Peyer's patch (tissue), 4 donors: ENCODE results near the gene CDA. TPM values are rescaled to one million over a fixed set of nuclear protein-coding genes. Genes with fewer than 3 reads are reported as not detected.

ENCODE experiments used
- DNase-seq, 3 donors: peaks; one replicate each; pipeline ENCODE4 v3.0.0-alpha.2; 2017 to 2019
- H3K27ac ChIP-seq, 4 donors: fragments of 200-600 bp; sonication (generic); one replicate each; pipeline ENCODE4 v1.5.1; 2016 to 2019
- H3K27me3 ChIP-seq, 2 donors: fragments of 200-600 bp; sonication (generic); one replicate each; pipeline ENCODE4 v1.5.1; 2019
- H3K36me3 ChIP-seq, 3 donors: fragments of 200-600 bp; sonication (generic); one replicate each; pipeline ENCODE4 v1.5.1; 2016 to 2019
- H3K4me1 ChIP-seq, 4 donors: fragments of 200-600 bp; sonication (generic); one replicate each; pipeline ENCODE4 v1.5.1; 2016 to 2019
- H3K4me3 ChIP-seq, 4 donors: fragments of 200-600 bp; sonication (generic); 1 replicate in 3 of 4; 2 replicates in 1 of 4; pipeline ENCODE4 v1.5.1; 2016 to 2019; ENCODE audit warnings: mild to moderate bottlenecking in 1 of 4
- H3K9me3 ChIP-seq, 4 donors: fragments of 200-600 bp; sonication (generic); one replicate each; pipeline ENCODE4 v1.5.1; 2016 to 2019; ENCODE audit warnings: mild to moderate bottlenecking in 1 of 4
- CTCF ChIP-seq, 6 experiments: fragments of 450-650 bp in 4 of 6; fragments of 200-600 bp in 2 of 6; sonication (generic) in 1 of 6; IDR thresholded peaks; one replicate each; pipeline ENCODE4 v1.5.1; 2017 to 2019; ENCODE audit warnings: antibody characterized with exemption in 6 of 6, mild to moderate bottlenecking in 3 of 6, moderate library complexity in 1 of 6
- POLR2A ChIP-seq, 2 donors: fragments of 450-650 bp; IDR thresholded peaks; one replicate each; pipeline ENCODE4 v1.5.1; 2017; ENCODE audit warnings: antibody characterized with exemption in 2 of 2, mild to moderate bottlenecking in 2 of 2, moderate library complexity in 2 of 2
- total RNA-seq, 4 donors: library from RNA; depleted of rRNA; stranded (reverse); fragments of >200 nt; gene quantifications; one replicate each; pipeline ENCODE4 v1.1.0, GENCODE V29; 2016

CDA gene
- total RNA-seq, 4 donors from 2014 or later: 33.9 to 47.1 (median 39.1) TPM; not detected in 1

GRCh38 chr1:20645414-20645813 lies 56.5 kb downstream of the CDA start:
- Histone ChIP-seq H3K27me3 (no peaks in the 10 kb centered on the region), H3K4me1 (no peaks in the 10 kb centered on the region), H3K9me3 (no peaks in the 10 kb centered on the region), H3K27ac (no peak overlapping the region), H3K36me3 (peaks cover 0 to 89% (median 0%) of the 10 kb centered on the region in 3 donors), H3K4me3 (no peak overlapping the region)
- DNase-seq: no peak
- TF ChIP-seq CTCF (IDR thresholded peaks at IDR 0.05) (no peak), POLR2A (IDR thresholded peaks at IDR 0.05) (no peak)

- Histone ChIP-seq H3K4me3 (no peak overlapping the region), H3K36me3 (peaks cover 0 to 89% (median 0%) of the 10 kb centered on the region in 3 donors), H3K27ac (no peak overlapping the region), H3K9me3 (no peaks in the 10 kb centered on the region), H3K27me3 (no peaks in the 10 kb centered on the region), H3K4me1 (no peaks in the 10 kb centered on the region)
- DNase-seq: no peak
- TF ChIP-seq CTCF (IDR thresholded peaks at IDR 0.05) (no peak), POLR2A (IDR thresholded peaks at IDR 0.05) (no peak)
These were observed 59.5 kb downstream of the CDA start for GRCh38 chr1:20648438-20648837.

GRCh38 chr1:20648946-20649345 lies 60.0 kb downstream of the CDA start:
- DNase-seq: no peak
- H3K4me1 ChIP-seq: no peaks in the 10 kb centered on the region
- no peak overlapping the region for H3K4me3 ChIP-seq
- H3K27me3 ChIP-seq: no peaks in the 10 kb centered on the region
- peaks cover 0 to 88% (median 0%) of the 10 kb centered on the region in 3 donors for H3K36me3 ChIP-seq
- no peak for TF ChIP-seq POLR2A (IDR thresholded peaks at IDR 0.05)
- H3K27ac ChIP-seq: no peak overlapping the region
- H3K9me3 ChIP-seq: no peaks in the 10 kb centered on the region

GRCh38 chr1:20652300-20652699 lies 63.4 kb downstream of the CDA start:
- Histone ChIP-seq H3K27ac (no peak overlapping the region), H3K4me1 (no peaks in the 10 kb centered on the region), H3K36me3 (peaks cover 0 to 97% (median 0%) of the 10 kb centered on the region in 3 donors), H3K4me3 (no peak overlapping the region), H3K9me3 (no peaks in the 10 kb centered on the region), H3K27me3 (no peaks in the 10 kb centered on the region)
- TF ChIP-seq CTCF (IDR thresholded peaks at IDR 0.05): no peak
- no peak for TF ChIP-seq POLR2A (IDR thresholded peaks at IDR 0.05)
- DNase-seq: no peak

GRCh38 chr1:20654104-20654690 lies 65.3 kb downstream of the CDA start:
- TF ChIP-seq POLR2A (IDR thresholded peaks at IDR 0.05): no peak
- TF ChIP-seq CTCF (IDR thresholded peaks at IDR 0.05): no peak
- peaks cover 0 to 91% (median 0%) of the 10 kb centered on the region in 3 donors for H3K36me3 ChIP-seq

GRCh38 chr1:20657024-20657423 lies 68.1 kb downstream of the CDA start:
- Histone ChIP-seq H3K9me3 (no peaks in the 10 kb centered on the region), H3K4me3 (no peak overlapping the region), H3K4me1 (peaks cover 0 to 15% (median 0%) of the 10 kb centered on the region in 4 donors), H3K27ac (no peak overlapping the region), H3K36me3 (peaks cover 0 to 64% (median 0%) of the 10 kb centered on the region in 3 donors), H3K27me3 (no peaks in the 10 kb centered on the region)
- no peak for TF ChIP-seq POLR2A (IDR thresholded peaks at IDR 0.05)
- TF ChIP-seq CTCF (IDR thresholded peaks at IDR 0.05): no peak
- no peak for DNase-seq

More at GRCh38 chr1:20654104-20654690, 65.3 kb downstream of the CDA start:
- Histone ChIP-seq H3K4me1 (no peaks in the 10 kb centered on the region), H3K27ac (no peak overlapping the region), H3K27me3 (no peaks in the 10 kb centered on the region), H3K4me3 (no peak overlapping the region), H3K9me3 (no peaks in the 10 kb centered on the region)
- DNase-seq: no peak
